GM08714 (cell line): ENCODE data around the gene ENTPD1.
"Not testable (repeated sequence)": the region's sequence is repeated elsewhere in the genome, so short reads cannot be mapped to it uniquely, and the experiment has no call there.

Experiments
- H3K4me3 ChIP-seq: fragments of 200-500 bp; sonication (Bioruptor generic); 2 replicates; pipeline ENCODE4 v1.5.1; 2014; ENCODE audit warnings: mild to moderate bottlenecking, low read length, inconsistent platforms
- ZNF274 ChIP-seq: IDR thresholded peaks from 2 replicates; pipeline ENCODE4 v1.6.1; 2012; ENCODE audit warnings: mild to moderate bottlenecking, low read depth, low read length

ENTPD1 gene, protein sequence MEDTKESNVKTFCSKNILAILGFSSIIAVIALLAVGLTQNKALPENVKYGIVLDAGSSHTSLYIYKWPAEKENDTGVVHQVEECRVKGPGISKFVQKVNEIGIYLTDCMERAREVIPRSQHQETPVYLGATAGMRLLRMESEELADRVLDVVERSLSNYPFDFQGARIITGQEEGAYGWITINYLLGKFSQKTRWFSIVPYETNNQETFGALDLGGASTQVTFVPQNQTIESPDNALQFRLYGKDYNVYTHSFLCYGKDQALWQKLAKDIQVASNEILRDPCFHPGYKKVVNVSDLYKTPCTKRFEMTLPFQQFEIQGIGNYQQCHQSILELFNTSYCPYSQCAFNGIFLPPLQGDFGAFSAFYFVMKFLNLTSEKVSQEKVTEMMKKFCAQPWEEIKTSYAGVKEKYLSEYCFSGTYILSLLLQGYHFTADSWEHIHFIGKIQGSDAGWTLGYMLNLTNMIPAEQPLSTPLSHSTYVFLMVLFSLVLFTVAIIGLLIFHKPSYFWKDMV

DNA sequence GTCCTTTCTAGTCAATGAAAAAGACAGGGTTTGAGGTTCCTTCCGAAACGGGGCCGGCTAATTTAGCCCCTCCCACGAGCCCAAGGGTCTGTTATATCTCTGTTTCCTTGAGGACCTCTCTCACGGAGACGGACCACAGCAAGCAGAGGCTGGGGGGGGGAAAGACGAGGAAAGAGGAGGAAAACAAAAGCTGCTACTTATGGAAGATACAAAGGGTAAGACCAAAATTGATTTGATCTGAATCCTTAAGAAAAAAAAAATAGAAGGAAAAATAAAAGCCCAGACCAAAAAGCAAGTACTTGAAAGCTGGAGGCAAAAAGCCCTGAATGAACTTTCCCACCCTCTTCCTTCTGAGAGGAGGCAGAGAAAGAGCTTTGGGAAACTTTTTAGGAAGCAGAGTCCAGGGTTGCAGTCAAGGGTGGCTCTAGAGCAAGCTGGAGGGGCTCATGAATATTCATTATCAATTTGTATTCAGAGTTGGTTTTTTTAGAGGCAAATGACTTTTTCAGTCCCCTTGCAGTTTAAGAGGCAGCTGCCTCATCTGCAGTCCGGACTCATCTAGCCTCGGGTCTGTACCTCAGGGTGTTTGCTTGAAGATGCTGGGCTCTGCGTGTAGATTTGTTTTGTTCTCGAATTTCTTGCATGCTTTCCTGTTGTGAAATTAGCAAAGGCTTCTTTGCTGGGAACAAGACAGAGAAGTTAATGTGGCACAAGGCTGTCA lies at the start of gene ENTPD1:
ENTPD1 (plus strand) TSS at position 123 of the 721 bp plus-strand sequence; CDS start at position 200, 77 bp downstream.
- TF ChIP-seq ZNF274 = no peak
- H3K4me3 ChIP-seq = peak within 1 kb of the TSS; percentile 100

DNA sequence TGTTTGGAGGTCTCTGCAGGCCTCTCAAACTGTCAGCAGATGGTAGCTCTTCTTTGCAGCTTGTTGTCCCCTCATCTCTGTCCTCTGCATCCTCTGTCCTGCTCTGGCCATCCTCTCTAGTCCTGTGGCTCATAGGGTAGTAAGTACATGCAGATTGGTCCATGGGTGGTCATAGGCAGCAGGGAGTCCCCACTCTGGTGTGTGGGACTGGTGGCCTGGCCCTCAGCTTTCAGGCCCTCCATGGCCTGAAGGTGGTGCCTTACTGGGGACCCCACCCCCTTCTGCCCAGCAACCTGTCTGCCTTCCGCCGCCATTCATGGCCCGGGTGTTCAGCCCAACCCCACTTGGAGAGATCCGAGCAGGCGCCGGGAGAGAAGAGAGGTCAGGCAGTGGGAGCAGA lies 49.4 kb upstream of the ENTPD1 start:
- TF ChIP-seq ZNF274 = no peak
- no peak overlapping the region for H3K4me3 ChIP-seq

DNA sequence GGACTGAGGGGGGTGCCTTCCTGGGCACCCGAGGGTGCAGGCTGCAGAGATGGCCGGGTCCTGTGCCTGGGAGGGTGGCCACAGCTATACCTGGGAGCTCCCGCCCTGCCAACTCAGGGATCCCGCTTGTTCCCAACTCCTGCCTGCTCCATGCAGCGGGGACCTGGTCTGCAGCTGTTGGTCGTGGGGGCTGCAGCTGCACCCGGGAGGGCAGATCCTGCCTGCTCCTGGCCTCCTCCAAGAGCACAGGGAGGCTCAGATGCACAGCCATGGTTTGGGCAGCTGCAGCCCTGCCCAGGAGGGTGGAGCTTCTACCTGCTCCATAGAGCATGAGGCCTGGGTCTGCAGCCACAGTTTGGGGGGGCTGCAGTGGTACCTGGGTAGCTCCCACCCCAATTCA lies 49.0 kb upstream of the ENTPD1 start:
- H3K4me3 ChIP-seq = no peak overlapping the region
- no peak for TF ChIP-seq ZNF274

DNA sequence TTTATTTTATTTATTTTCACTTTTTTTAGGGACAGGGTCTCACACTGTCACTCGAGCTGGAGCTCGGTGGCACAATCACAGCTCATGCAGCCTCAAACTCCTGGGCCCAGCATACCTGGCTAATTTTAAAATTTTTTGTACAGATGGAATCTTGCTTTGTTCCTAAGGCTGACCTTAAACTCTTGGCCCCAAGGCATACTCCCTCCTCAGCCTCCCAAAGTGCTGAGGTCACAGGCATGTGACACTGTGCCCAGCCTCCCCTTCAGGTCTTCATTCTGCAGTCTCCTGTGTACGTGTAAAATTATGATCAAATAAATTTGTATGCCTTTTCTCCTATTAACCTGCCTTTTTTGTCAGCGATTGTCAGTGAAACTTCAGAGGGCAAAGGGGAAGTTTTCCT lies 44.5 kb upstream of the ENTPD1 start:
- H3K4me3 ChIP-seq = no peak overlapping the region
- TF ChIP-seq ZNF274 = no peak

DNA sequence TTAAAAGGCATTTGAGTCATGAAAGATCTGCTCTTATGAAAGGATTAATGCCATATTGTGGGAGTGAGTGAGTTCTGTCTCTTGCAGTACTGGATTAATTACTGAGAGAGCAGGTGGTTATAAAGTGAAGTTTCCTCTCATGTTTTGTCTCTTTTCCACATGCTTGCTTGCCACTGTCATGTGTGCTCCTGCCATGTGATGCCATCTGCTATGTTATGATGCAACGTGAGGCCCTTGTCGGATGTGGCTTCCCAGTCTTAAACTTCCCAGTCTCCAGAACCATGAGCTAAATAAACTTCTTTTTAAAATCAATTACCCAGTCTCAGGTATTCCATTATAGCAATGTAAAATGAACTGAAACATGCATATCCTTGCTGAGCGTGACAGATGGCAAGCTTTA lies 39.5 kb upstream of the ENTPD1 start:
- H3K4me3 ChIP-seq = no peak overlapping the region
- TF ChIP-seq ZNF274 = no peak

DNA sequence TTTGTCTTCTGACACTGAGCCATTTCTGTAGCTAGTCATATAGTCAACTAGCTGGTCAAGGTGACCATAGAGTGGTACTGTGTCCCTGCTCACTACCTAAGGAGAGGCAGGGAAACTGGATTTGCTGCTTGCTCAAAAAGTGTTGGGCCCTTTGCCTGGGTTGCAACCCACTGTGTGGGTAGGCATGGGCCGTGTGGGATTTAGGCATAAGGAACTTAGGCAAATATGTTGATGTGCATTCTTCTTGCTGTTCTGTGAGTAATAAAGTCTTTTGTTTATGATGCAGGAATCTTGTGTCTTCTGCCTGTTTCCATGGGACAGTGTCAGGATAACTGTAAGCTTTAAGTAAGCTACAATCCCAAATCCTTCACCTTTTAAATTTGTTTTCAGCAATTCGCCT lies 39.1 kb upstream of the ENTPD1 start:
- H3K4me3 ChIP-seq = no peak overlapping the region
- TF ChIP-seq ZNF274 = no peak

DNA sequence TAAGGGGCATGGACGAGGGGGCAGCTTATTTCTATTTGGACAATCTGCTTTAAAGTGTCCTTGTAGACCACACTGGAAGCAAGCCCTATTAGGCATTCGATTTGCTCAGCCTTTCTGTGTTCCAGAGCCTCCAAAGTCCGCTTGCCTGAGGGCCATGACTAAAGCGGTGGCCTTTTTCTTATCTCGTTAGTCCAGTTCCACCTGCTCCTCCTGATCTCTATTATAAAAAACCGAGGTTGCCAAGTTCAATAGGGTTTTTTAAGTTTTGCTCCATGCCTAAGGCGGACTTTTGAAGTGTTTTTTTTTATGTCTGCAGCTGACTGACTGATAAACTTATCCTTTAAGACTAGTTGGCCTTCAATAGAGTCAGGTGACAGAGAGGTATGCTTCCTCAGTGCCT lies 35.2 kb upstream of the ENTPD1 start:
- not testable (repeated sequence) for H3K4me3 ChIP-seq

DNA sequence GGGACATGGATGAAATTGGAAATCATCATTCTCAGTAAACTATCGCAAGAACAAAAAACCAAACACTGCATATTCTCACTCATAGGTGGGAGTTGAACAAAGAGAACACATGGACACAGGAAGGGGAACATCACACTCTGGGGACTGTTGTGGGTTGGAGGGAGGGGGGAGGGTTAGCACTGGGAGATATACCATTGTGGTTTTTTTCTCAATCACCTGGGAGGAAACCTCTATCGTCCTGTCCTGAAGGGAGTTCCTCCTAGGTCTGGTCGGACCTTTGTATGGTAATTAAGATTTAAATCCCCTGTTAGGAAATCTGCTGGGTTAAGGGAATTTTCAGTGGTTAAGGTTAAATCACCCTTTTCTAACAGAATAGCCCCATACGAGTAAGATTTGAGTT lies 33.5 kb upstream of the ENTPD1 start:
- not testable (repeated sequence) for H3K4me3 ChIP-seq

DNA sequence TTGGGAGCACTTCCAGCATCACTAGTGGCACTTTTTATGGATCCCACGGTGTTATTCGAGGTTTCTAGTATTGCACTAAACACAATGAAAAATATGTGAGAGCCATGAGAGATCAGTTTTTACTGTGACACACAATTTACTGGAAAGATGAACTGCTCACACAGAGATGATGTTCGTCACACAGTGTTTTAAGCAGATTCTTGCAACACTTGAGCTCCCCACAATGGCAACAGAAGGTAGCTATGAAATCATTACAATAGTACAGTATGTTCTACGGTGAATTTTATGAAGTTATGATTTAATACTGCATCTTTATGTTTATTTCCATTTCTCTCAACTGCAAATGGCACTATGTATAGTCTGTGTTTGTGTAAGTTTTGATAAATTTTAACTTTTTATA lies 27.4 kb upstream of the ENTPD1 start:
- no peak for TF ChIP-seq ZNF274
- H3K4me3 ChIP-seq = no peak overlapping the region

DNA sequence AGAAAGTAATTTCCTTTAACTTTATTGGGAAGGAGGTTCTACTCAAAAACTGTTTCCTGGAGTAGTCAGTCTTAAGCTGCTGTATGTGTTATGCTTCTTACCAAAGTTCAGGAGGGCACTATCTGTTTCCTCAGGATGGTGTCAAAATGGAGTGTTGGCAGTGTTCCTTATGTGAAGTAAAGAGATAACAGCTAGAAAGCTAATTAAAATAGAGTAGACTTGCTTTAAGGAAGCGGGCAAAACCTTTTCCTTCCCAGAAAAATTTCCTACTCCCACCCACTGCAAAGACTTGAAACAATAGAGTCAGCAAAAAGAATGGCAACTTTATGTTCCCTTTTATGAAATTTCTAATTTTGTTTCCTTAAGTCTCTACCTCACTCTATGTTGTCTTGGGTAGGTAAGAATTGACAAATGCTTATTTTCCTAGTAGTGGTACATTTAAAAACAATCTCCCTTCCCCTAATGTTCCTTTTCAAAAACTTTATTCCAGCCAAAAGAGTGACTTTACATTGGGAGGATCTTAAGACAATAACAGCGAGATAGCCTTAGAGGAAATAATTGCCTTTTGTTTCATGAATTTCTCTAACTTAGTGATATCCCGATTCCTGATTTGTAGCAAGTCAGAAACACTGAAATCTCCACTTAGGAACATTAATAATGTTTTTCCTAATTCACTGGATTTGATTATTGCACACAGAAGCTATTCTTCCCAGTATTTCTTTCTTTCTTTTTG lies 26.5 kb upstream of the ENTPD1 start:
- TF ChIP-seq ZNF274 = no peak
- no peak overlapping the region for H3K4me3 ChIP-seq

DNA sequence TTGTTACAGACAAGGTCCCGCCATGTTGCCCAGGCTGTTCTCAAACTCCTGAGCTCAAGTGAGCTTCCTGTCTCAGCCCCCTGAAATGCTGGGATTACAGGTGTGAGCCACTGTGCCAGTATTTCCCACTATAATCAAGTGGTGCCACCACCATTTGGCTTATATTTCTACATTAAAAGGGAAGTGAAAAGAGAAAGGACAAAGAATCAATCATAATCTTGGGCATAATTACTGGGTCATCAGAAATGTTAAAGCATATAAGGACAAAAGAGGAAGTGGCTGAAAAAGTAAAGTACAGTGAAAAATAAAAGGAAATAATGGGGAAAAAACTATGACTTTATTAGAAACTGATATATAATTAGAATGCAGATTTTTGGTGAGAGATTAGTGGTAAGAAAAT lies 25.7 kb upstream of the ENTPD1 start:
- TF ChIP-seq ZNF274 = no peak
- no peak overlapping the region for H3K4me3 ChIP-seq

DNA sequence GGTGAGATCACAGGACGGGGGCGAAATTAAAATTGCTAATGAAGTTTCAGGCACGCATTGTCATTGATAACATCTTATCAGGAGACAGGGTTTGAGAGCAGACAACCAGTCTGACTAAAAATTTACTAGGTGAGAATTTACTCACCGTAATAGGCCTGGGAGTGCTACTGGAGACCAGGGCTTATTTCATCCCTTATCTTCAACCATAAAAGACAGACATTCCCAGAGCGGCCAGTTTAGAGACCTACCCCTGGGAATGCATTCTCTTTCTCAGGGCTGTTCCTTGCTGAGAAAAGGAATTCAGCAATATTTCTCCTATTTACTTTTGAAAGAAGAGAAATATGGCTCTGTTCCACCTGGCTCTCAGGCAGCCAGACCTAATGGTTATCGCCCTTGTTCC lies 23.1 kb upstream of the ENTPD1 start:
- not testable (repeated sequence) for H3K4me3 ChIP-seq

DNA sequence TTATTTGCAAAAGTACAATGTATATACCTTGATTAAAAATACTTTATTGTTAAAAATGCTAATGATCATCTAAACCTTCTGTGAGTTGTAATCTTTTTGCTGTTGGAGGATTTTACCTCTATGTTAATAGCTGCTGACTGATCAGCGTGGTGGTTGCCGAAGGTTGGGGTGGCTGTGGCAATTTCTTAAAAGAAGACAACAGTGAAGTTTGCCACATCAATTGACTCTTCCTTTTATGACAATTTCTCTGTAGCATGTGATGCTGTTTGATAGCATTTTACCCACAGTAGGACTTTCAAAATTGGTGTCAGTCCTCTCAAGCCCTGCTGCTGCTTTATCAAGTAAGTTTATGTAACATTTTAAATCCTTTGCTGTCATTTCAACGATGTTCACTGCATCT lies 16.9 kb upstream of the ENTPD1 start:
- H3K4me3 ChIP-seq = no peak overlapping the region
- no peak for TF ChIP-seq ZNF274

DNA sequence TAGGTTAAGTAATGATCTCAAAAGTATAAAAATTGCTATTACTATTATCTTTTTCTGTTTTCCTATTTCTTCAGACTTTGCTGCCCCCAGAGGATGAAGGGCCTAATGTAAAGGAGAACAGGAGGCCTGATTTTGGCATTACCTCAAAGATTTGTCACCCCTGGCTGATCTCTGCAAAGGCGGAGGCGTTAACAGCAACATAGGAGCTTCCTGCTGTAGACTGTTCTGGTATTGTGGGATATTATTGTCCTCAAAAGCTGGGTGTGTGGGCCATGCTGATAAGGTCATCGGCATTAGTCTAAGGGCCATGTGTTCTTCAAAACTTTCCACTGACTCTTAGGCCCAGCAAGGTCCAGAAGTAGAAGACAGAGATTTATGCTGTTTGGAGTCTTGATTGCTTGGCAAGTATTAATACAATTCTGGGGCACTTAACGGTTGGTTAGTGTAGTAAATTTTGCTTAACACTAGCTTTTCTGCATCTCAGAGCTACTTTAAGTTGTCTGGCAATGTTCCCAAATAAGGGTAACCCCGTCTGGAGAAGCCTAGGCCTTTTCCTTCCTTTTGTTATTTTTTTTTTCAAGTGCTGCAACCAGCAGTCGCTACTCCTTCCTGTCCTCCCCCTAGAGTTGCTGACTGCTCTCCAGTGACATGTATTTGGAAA lies 14.0 kb upstream of the ENTPD1 start:
- no peak for TF ChIP-seq ZNF274
- H3K4me3 ChIP-seq = peak overlapping the region; percentile 40
